ENCODE results near the gene NUCKS1. TPM values are rescaled to one million over a fixed set of nuclear protein-coding genes. Genes with fewer than 3 reads are reported as not detected.
A peak's percentile ranks its signal among the peaks of the same experiment; 100 is the strongest.

NUCKS1 gene
- total RNA-seq, 1 donor from 2014 or later, result 152 TPM

DNA sequence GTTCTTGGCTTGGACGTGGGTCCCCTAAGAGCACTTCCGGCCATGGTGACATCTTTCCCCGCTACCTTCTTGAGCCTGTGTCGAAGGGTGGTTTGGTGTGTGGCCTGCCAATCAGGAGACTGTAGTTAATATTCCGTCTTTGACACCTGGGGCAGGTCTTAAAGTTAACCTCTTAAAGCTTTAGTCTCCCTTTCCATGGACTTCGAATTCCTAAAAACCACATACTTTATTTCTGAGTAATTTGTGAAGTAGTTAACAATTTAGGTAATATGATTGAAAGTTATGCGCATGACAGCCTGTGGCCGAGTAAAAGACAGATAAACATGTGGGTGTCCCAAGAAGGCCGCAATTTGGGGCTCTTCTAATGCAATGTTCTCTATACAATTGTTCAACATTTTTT is 35.5 kb upstream of the NUCKS1 start:
- H3K9me3 ChIP-seq (ENCODE audit: control insufficient read depth in 3 of 3, low read length in 3 of 3), result no peaks in the 10 kb centered on the region
- peaks cover 5 to 10% (median 9%) of the 10 kb centered on the region in 3 donors for H3K36me3 ChIP-seq (ENCODE audit: control insufficient read depth in 3 of 3, insufficient read depth in 3 of 3, low read length in 3 of 3)
- no peak overlapping the region for H3K27ac ChIP-seq (ENCODE audit: low read depth, low read length)
- no peaks in the 10 kb centered on the region for H3K27me3 ChIP-seq (ENCODE audit: control insufficient read depth in 3 of 3, insufficient read depth in 3 of 3, low read length in 3 of 3)
- H3K4me3 ChIP-seq (ENCODE audit: low read length in 3 of 3), result no peak overlapping the region
- H3K4me1 ChIP-seq (ENCODE audit: control insufficient read depth in 3 of 3, insufficient read depth in 3 of 3, low read length in 3 of 3), result peaks cover 17 to 20% (median 19%) of the 10 kb centered on the region in 3 donors
- no peak overlapping the region for H3K9ac ChIP-seq (ENCODE audit: low read depth in 1 of 3, low read length in 3 of 3)

DNA sequence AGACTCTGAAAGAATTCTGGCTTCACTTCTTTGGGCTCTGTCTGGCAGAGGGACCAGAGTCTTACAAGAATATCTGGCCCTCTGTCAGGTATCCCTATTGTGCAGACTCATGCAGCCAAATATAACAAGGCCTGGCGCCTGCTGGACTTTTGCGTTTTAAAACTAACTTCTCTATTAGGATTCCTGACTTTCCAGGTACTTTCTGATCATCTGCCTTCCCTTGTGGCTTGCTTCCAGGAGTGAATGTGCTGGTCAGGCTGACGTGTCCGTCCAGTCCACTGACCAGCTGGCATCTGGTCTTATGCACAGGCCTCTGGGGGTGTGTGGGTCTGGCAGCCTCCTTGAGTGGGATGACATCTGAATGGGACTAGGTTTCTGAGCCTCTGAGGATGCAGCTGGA is 33.9 kb upstream of the NUCKS1 start:
- Histone ChIP-seq H3K9me3 (ENCODE audit: control insufficient read depth in 3 of 3, low read length in 3 of 3) (no peaks in the 10 kb centered on the region), H3K36me3 (ENCODE audit: control insufficient read depth in 3 of 3, insufficient read depth in 3 of 3, low read length in 3 of 3) (no peaks in the 10 kb centered on the region), H3K4me1 (ENCODE audit: control insufficient read depth in 3 of 3, insufficient read depth in 3 of 3, low read length in 3 of 3) (peaks cover 17 to 19% (median 18%) of the 10 kb centered on the region in 3 donors), H3K9ac (ENCODE audit: low read depth in 1 of 3, low read length in 3 of 3) (peak overlapping the region; percentile 6 to 50 (median 13)), H3K27me3 (ENCODE audit: control insufficient read depth in 3 of 3, insufficient read depth in 3 of 3, low read length in 3 of 3) (no peaks in the 10 kb centered on the region), H3K27ac (ENCODE audit: low read depth, low read length) (peak overlapping the region; percentile 78), H3K4me3 (ENCODE audit: low read length in 3 of 3) (peak overlapping the region in 1 of 3 donors; percentile 24)

DNA sequence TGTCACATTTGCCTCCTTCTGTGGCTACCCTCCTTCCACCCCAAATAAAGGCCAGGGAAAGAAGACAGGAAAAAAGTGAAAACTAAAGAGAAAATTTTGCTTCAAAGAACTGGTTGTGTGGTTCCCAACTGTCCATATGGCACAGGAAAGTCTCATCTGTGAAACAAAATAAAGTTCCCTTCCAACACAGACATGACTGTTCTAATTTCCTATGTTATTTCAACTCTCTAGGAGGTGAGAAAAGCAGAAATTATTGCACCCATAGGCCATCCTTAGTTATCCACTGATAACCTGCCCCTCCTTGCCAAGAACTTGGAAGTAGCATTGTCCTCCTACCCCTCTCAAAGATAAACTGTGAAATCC is 33.4 kb upstream of the NUCKS1 start:
- Histone ChIP-seq H3K4me1 (ENCODE audit: control insufficient read depth in 3 of 3, insufficient read depth in 3 of 3, low read length in 3 of 3) (peaks cover 17 to 19% (median 18%) of the 10 kb centered on the region in 3 donors), H3K27ac (ENCODE audit: low read depth, low read length) (peak overlapping the region; percentile 78), H3K4me3 (ENCODE audit: low read length in 3 of 3) (no peak overlapping the region), H3K9me3 (ENCODE audit: control insufficient read depth in 3 of 3, low read length in 3 of 3) (no peaks in the 10 kb centered on the region), H3K9ac (ENCODE audit: low read depth in 1 of 3, low read length in 3 of 3) (peak overlapping the region in 1 of 3 donors; percentile 51), H3K27me3 (ENCODE audit: control insufficient read depth in 3 of 3, insufficient read depth in 3 of 3, low read length in 3 of 3) (no peaks in the 10 kb centered on the region), H3K36me3 (ENCODE audit: control insufficient read depth in 3 of 3, insufficient read depth in 3 of 3, low read length in 3 of 3) (no peaks in the 10 kb centered on the region)

DNA sequence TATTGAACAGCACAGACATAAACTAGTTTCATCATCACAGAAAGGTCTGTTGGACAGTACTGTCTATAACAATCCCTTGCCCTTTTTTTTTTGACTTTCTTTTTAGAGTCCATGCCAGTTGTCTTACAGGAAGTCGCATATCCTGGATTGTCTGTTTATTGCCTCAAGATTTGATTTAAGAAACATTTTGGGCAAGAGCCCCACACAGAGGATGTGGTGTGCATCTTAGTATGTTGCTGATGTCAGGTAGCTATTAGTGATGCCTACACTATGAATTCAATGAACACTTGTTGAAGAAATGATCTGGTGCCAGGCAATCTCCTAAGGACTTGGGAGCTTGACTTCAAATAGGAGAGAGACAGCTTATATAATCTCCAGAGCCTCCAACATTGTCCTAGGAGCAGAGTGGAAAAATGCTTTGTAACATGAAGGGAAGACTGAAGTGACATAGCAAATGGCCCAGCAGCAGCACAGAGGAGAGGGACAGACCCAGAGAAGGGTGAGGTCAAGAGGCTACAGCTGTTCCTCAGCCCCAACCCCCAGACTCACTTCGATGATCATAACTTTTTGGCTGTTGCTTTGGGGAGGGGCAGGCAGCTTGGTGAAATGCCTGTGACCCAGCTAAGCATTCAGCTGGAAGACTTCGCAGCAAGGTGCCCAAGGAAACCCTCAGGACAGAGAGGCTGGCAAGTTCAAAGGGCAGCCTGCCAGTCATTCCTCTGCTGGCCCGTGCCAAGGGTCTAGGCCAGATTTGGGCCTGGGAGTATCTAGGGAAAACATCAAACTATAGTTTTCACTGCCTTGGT is 32.8 kb upstream of the NUCKS1 start:
- Histone ChIP-seq H3K36me3 (ENCODE audit: control insufficient read depth in 3 of 3, insufficient read depth in 3 of 3, low read length in 3 of 3) (no peaks in the 10 kb centered on the region), H3K27me3 (ENCODE audit: control insufficient read depth in 3 of 3, insufficient read depth in 3 of 3, low read length in 3 of 3) (no peaks in the 10 kb centered on the region), H3K4me3 (ENCODE audit: low read length in 3 of 3) (no peak overlapping the region), H3K4me1 (ENCODE audit: control insufficient read depth in 3 of 3, insufficient read depth in 3 of 3, low read length in 3 of 3) (peaks cover 18 to 20% (median 19%) of the 10 kb centered on the region in 3 donors), H3K9me3 (ENCODE audit: control insufficient read depth in 3 of 3, low read length in 3 of 3) (no peaks in the 10 kb centered on the region), H3K9ac (ENCODE audit: low read depth in 1 of 3, low read length in 3 of 3) (peak overlapping the region in 1 of 3 donors; percentile 51), H3K27ac (ENCODE audit: low read depth, low read length) (peak overlapping the region; percentile 78)

DNA sequence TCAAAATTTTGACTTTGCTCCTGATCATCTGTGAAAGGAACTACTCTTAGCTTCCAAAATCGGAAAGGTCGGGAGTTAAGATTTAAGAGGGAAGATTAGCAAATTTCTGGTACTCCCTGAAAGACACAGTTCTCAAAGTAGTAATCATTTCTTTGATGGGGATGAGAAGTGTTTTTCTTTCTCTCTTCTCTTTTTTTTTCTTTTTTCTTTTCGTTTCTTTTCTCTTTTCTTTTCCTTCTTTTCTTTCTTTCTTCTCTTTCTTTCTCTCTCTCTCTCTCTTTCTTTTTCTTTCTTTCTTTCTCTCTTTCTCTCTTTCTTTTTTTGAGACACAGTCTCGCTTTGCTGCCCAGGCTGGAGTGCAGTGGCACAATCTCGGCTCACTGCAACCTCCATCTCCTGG is 30.4 kb upstream of the NUCKS1 start:
- no peak overlapping the region for H3K27ac ChIP-seq (ENCODE audit: low read depth, low read length)
- H3K4me1 ChIP-seq (ENCODE audit: control insufficient read depth in 3 of 3, insufficient read depth in 3 of 3, low read length in 3 of 3), result peaks cover 18 to 27% (median 26%) of the 10 kb centered on the region in 3 donors
- H3K4me3 ChIP-seq (ENCODE audit: low read length in 3 of 3), result no peak overlapping the region
- no peaks in the 10 kb centered on the region for H3K9me3 ChIP-seq (ENCODE audit: control insufficient read depth in 3 of 3, low read length in 3 of 3)
- H3K36me3 ChIP-seq (ENCODE audit: control insufficient read depth in 3 of 3, insufficient read depth in 3 of 3, low read length in 3 of 3), result no peaks in the 10 kb centered on the region
- H3K9ac ChIP-seq (ENCODE audit: low read depth in 1 of 3, low read length in 3 of 3), result no peak overlapping the region
- H3K27me3 ChIP-seq (ENCODE audit: control insufficient read depth in 3 of 3, insufficient read depth in 3 of 3, low read length in 3 of 3), result no peaks in the 10 kb centered on the region

DNA sequence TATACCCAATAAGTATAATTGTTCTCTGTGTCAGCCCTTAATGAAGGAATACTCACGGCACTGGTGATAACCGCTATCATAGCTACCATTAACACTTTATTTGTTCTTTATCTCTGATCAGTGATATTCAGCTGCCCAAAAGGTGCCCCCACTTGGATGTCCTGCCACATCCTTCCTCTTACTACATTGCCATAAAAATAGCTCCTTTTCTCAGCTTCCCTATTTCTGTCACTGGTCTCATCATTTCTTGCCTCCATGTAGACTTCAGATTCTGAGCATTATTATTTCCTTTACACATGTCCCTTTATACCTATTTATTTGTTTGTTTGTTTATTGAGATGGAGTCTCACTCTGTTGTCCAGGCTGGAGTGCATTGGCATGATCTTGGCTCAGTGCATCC is 28.0 kb upstream of the NUCKS1 start:
- Histone ChIP-seq H3K9ac (ENCODE audit: low read depth in 1 of 3, low read length in 3 of 3) (no peak overlapping the region), H3K27me3 (ENCODE audit: control insufficient read depth in 3 of 3, insufficient read depth in 3 of 3, low read length in 3 of 3) (no peaks in the 10 kb centered on the region), H3K4me3 (ENCODE audit: low read length in 3 of 3) (no peak overlapping the region), H3K27ac (ENCODE audit: low read depth, low read length) (no peak overlapping the region), H3K9me3 (ENCODE audit: control insufficient read depth in 3 of 3, low read length in 3 of 3) (no peaks in the 10 kb centered on the region), H3K4me1 (ENCODE audit: control insufficient read depth in 3 of 3, insufficient read depth in 3 of 3, low read length in 3 of 3) (peaks cover 5 to 18% (median 17%) of the 10 kb centered on the region in 3 donors), H3K36me3 (ENCODE audit: control insufficient read depth in 3 of 3, insufficient read depth in 3 of 3, low read length in 3 of 3) (no peaks in the 10 kb centered on the region)

DNA sequence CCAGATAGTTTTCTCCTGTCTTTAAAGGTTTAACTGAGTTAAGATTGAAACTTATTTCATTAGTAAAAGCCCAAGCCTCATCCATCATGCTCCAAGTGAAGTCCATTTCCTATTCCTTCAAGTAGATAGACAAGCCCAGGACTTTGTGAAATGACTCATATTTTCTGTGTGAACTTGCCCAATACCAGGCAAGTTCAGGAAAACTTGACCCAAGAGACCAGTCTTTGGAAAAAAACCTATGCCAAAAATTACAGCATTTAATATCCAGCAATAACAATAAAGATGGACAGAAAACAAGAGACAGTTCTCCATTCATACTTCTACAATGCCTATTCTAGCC is 25.7 kb upstream of the NUCKS1 start:
- Histone ChIP-seq H3K4me3 (ENCODE audit: low read length in 3 of 3) (peak overlapping the region; percentile 94 to 97 (median 95)), H3K27ac (ENCODE audit: low read depth, low read length) (peak overlapping the region; percentile 69), H3K9ac (ENCODE audit: low read depth in 1 of 3, low read length in 3 of 3) (peak overlapping the region in 2 of 3 donors; percentile 61 to 91), H3K9me3 (ENCODE audit: control insufficient read depth in 3 of 3, low read length in 3 of 3) (no peaks in the 10 kb centered on the region), H3K4me1 (ENCODE audit: control insufficient read depth in 3 of 3, insufficient read depth in 3 of 3, low read length in 3 of 3) (peaks cover 3 to 14% (median 11%) of the 10 kb centered on the region in 3 donors), H3K36me3 (ENCODE audit: control insufficient read depth in 3 of 3, insufficient read depth in 3 of 3, low read length in 3 of 3) (peaks cover 0 to under 1% (median 0%) of the 10 kb centered on the region in 3 donors), H3K27me3 (ENCODE audit: control insufficient read depth in 3 of 3, insufficient read depth in 3 of 3, low read length in 3 of 3) (no peaks in the 10 kb centered on the region)

DNA sequence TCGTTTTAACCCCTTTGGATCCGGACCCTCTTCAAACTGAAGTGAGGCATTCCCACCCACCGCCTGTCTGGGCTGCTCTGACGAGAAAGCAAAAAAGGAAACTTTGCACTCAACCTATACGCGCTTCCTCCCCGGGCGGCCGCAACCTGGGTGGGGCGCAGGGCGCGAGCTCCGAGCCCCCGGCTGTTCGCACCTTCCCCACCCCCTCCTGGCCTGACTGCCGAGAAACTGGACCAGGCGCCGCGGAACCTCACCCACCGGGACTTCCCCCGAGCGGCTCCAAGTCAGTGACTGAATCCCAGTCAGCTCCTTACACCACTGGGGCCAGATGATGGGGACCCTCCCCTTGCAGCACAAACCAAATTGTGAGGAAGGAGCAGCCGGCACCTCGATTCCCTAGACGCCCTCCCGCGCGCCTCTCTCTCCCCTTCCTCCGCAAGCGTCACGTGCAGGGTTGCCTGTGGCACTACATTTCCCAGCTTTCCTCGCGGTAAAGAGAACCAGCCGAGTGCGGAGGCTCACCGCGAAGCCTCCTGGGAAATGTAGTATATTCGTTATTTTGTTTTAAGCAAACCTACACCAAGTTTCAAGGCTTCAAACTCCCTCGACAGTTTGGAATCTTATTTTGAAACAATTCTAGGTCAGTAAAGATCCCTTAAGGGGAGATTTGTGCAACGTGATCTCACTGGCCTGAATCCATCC is 25.2 kb upstream of the NUCKS1 start, which contains the start of gene RAB29:
RAB29 (minus strand) TSS at position 468 of the 702 bp plus-strand sequence. CDS start 526 bp downstream, outside the sequence.
- H3K27ac ChIP-seq (ENCODE audit: low read depth, low read length), result peak within 1 kb of the TSS; percentile 69
- H3K36me3 ChIP-seq (ENCODE audit: control insufficient read depth in 3 of 3, insufficient read depth in 3 of 3, low read length in 3 of 3), result peaks cover 4 to 6% (median 5%) of the 10 kb centered on the region in 3 donors
- H3K9me3 ChIP-seq (ENCODE audit: control insufficient read depth in 3 of 3, low read length in 3 of 3), result no peaks in the 10 kb centered on the region

DNA sequence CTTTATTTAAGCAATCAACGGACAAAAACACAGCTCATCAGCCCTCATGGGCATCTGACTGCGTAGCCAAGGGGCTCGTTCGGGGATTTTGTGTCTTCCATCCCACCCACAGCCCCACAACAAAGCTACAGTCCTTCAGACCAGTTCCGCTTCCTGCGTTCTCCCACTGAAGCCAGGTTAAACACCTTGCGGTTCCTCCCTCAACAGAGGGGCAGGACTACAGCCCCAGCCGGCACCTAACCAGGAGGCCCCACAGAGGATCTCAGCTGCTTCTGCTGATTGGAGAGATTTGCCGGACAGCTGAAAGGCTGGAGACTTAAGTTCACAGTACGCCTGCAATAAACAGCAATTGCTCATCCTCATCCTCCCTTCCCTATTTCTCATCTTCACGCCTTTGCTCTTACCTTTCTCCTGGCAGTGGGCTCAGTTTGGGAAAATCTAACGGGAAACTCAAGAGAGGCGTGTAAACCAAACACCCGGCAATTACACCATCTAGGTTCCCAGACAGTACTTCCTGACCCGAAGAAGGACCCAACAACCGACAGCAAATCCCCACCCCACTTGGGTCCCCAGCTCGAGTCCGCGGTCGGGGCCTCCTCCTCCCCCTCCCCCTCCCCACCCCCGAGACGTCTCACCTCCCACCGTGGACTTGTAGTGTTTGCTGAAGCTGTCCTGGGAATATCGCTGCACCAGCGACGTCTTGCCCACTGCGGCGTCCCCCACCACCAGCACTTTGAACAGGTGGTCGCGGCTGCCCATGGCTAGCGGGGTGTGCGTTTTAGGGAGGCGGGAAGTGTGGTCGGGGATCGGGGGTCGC is 24.4 kb upstream of the NUCKS1 start:
- Histone ChIP-seq H3K27me3 (ENCODE audit: control insufficient read depth in 3 of 3, insufficient read depth in 3 of 3, low read length in 3 of 3) (no peaks in the 10 kb centered on the region), H3K4me1 (ENCODE audit: control insufficient read depth in 3 of 3, insufficient read depth in 3 of 3, low read length in 3 of 3) (peaks cover 3 to 14% (median 11%) of the 10 kb centered on the region in 3 donors), H3K9ac (ENCODE audit: low read depth in 1 of 3, low read length in 3 of 3) (peak overlapping the region; percentile 61 to 91 (median 87)), H3K4me3 (ENCODE audit: low read length in 3 of 3) (peak overlapping the region; percentile 94 to 97 (median 95)), H3K9me3 (ENCODE audit: control insufficient read depth in 3 of 3, low read length in 3 of 3) (no peaks in the 10 kb centered on the region), H3K36me3 (ENCODE audit: control insufficient read depth in 3 of 3, insufficient read depth in 3 of 3, low read length in 3 of 3) (peaks cover 5 to 10% (median 6%) of the 10 kb centered on the region in 3 donors), H3K27ac (ENCODE audit: low read depth, low read length) (peak overlapping the region; percentile 69)

More for the DNA sequence above, 25.2 kb upstream of the NUCKS1 start, which contains the start of gene RAB29:
- Histone ChIP-seq H3K9ac (ENCODE audit: low read depth in 1 of 3, low read length in 3 of 3) (peak within 1 kb of the TSS; percentile 61 to 91 (median 87)), H3K27me3 (ENCODE audit: control insufficient read depth in 3 of 3, insufficient read depth in 3 of 3, low read length in 3 of 3) (no peaks in the 10 kb centered on the region), H3K4me3 (ENCODE audit: low read length in 3 of 3) (peak within 1 kb of the TSS; percentile 94 to 97 (median 95)), H3K4me1 (ENCODE audit: control insufficient read depth in 3 of 3, insufficient read depth in 3 of 3, low read length in 3 of 3) (peaks cover 3 to 14% (median 11%) of the 10 kb centered on the region in 3 donors)

Measured in skeletal muscle tissue (tissue), 4 donors.